Activated T-helper 2 cell treated with anti-CD3 and anti-CD28 coated beads, Interferon-gamma antibody, Interleukin-2, Interleukin-4, amounts not matched to agents 10 μg/mL and 5 μg/mL and 100 μg/mL, durations not matched to agents 14 hours and 24 hours and 36 hours (primary cell): Measurements from ENCODE around the gene SPRED3. TPM values are rescaled to one million over a fixed set of nuclear protein-coding genes. Genes with fewer than 3 reads are reported as not detected.

Experiments
- DNase-seq: peaks from one replicate; pipeline ENCODE4 v3.0.0; 2021; ENCODE audit warnings: low spot score
- H3K27ac Mint-ChIP-seq: one replicate; pipeline ENCODE4 v1.8.0; 2021; ENCODE audit warnings: mixed read lengths
- H3K27me3 Mint-ChIP-seq: one replicate; pipeline ENCODE4 v1.8.0; 2021; ENCODE audit warnings: low read depth, mixed read lengths
- H3K36me3 Mint-ChIP-seq: one replicate; pipeline ENCODE4 v1.8.0; 2021; ENCODE audit warnings: low read depth, mixed read lengths
- H3K4me1 Mint-ChIP-seq: one replicate; pipeline ENCODE4 v1.8.0; 2021; ENCODE audit warnings: low read depth, mixed read lengths
- H3K4me3 Mint-ChIP-seq: one replicate; pipeline ENCODE4 v1.8.0; 2021; ENCODE audit warnings: low read depth, mild to moderate bottlenecking, moderate library complexity, mixed read lengths
- H3K9me3 Mint-ChIP-seq: one replicate; pipeline ENCODE4 v1.8.0; 2021; ENCODE audit warnings: mixed read lengths
- intact Hi-C: fragments of 100-400 bp; cut with micrococcal nuclease; formaldehyde crosslinking; loops from one replicate; pipeline ENCODE4 v1.15.1; 2023
- total RNA-seq: library from RNA; stranded (reverse); gene quantifications from 2 replicates; pipeline ENCODE4 v1.2.3, GENCODE V29; 2022

Gene SPRED3
- total RNA-seq, 1 donor from 2014 or later, result 3.2 TPM

DNA sequence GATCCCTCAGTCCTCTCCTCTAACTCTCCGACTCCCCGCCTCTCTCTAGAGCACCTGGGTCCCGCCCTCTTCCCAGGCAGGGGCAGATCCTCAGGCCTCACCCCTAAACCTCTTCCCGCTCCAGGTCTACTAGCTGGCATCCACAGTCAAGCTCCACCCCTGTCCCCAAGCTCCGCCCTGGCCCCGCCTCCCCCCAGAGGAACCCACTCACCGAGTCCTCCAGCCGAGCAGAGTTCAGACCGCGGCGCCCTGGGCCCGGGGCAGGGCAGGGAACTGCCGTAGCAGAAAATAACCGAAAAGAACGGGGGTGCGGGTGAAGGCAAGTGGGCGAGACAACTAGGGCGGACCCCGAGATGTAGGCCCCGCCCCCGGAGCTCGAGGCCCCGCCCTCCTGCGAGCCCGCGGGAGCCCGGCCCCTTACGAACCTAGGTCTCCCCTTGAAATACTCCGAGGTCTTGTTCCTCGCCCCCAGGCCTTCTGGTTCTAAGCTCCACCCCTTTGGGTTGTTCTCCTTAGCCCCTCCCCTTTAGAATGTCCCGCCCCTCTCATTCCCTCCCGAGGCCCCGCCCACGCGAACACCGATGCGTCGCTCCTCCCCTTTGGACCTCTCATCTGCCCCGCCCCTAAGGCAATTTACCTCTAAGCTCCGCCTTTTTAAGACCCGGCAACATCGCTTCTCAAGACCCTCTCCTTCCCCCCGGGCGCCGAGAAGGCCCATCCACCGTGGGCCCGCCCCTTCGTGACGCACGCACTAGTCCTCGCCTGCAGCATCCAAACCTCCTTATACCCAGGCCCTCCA lies 748 bp upstream of the SPRED3 start, which contains the start of gene GGN:
Gene GGN (minus strand): TSS at position 485 of the 799 bp plus-strand sequence. CDS start 773 bp downstream, outside the sequence.
- peak within 1 kb of the TSS; percentile 54 for H3K27ac Mint-ChIP-seq
- peak; percentile 77 for DNase-seq
- H3K36me3 Mint-ChIP-seq, result peaks cover 23% of the 10 kb centered on the region
- H3K27me3 Mint-ChIP-seq, result peaks cover 21% of the 10 kb centered on the region
- intact Hi-C loops, result loop anchor here (1.0 to 5.0 kb wide), 3 partner anchors 13 to 155 kb away; partner anchors contain the start of genes CATSPERG and PSMD8
- H3K4me1 Mint-ChIP-seq, result peaks cover 11% of the 10 kb centered on the region
- H3K4me3 Mint-ChIP-seq, result peak within 1 kb of the TSS; percentile 85
- no peaks in the 10 kb centered on the region for H3K9me3 Mint-ChIP-seq

GRCh38 chr19:38389101-38389925 lies 816 bp downstream of the SPRED3 start:
- Mint-ChIP-seq H3K27me3 (peaks cover 25% of the 10 kb centered on the region), H3K4me3 (peak overlapping the region; percentile 54), H3K27ac (no peak overlapping the region), H3K4me1 (peaks cover 18% of the 10 kb centered on the region), H3K9me3 (no peaks in the 10 kb centered on the region), H3K36me3 (peaks cover 15% of the 10 kb centered on the region)
- intact Hi-C loops, result loop anchor here (5.0 kb wide), 1 partner anchor 157 kb away; no protein-coding TSS in a partner anchor
- DNase-seq, result no peak

GRCh38 chr19:38389957-38390924 lies 1.7 kb downstream of the SPRED3 start:
- H3K4me3 Mint-ChIP-seq, result peak overlapping the region; percentile 3
- no peak overlapping the region for H3K27ac Mint-ChIP-seq
- H3K36me3 Mint-ChIP-seq, result peaks cover 7% of the 10 kb centered on the region
- no peaks in the 10 kb centered on the region for H3K9me3 Mint-ChIP-seq
- intact Hi-C loops, result loop anchor here (5.0 kb wide), 1 partner anchor 158 kb away; no protein-coding TSS in a partner anchor
- H3K27me3 Mint-ChIP-seq, result peaks cover 25% of the 10 kb centered on the region
- peaks cover 22% of the 10 kb centered on the region for H3K4me1 Mint-ChIP-seq
- DNase-seq, result no peak

GRCh38 chr19:38391911-38392464 lies 3.5 kb downstream of the SPRED3 start:
- Mint-ChIP-seq H3K27ac (no peak overlapping the region), H3K4me1 (peaks cover 28% of the 10 kb centered on the region), H3K36me3 (peaks cover 7% of the 10 kb centered on the region), H3K27me3 (peaks cover 25% of the 10 kb centered on the region), H3K9me3 (no peaks in the 10 kb centered on the region), H3K4me3 (no peak overlapping the region)
- no peak for DNase-seq
- intact Hi-C loops, result no loop called here

GRCh38 chr19:38392707-38393308 lies 4.3 kb downstream of the SPRED3 start:
- H3K36me3 Mint-ChIP-seq, result peaks cover 2% of the 10 kb centered on the region
- H3K27ac Mint-ChIP-seq, result no peak overlapping the region
- intact Hi-C loops, result no loop called here
- no peak for DNase-seq
- no peak overlapping the region for H3K4me3 Mint-ChIP-seq
- H3K9me3 Mint-ChIP-seq, result no peaks in the 10 kb centered on the region
- H3K27me3 Mint-ChIP-seq, result peaks cover 25% of the 10 kb centered on the region
- peaks cover 24% of the 10 kb centered on the region for H3K4me1 Mint-ChIP-seq

DNA sequence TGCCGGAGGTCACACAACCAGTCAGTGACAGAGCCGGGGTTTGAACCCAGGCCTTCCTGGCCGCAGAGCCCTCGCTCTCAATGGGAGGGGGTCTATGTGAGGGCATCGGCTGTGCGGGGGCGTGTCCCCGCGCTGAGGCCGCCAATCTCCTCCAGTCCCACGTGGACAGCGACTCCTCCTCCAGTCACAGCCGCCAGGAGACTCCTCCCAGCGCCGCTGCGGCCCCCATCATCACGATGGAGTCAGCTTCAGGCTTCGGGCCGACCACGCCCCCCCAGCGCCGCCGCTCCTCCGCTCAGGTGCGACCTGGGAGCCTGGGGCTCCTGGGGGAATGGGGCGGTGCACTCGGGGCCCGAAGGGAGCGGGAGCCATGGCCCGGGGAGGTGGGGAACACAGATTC lies 6.0 kb downstream of the SPRED3 start:
- peak overlapping the region; percentile 82 for H3K4me3 Mint-ChIP-seq
- DNase-seq, result peak; percentile 75
- H3K27me3 Mint-ChIP-seq, result peaks cover 21% of the 10 kb centered on the region
- no peaks in the 10 kb centered on the region for H3K9me3 Mint-ChIP-seq
- peak overlapping the region; percentile 76 for H3K27ac Mint-ChIP-seq
- peaks cover 2% of the 10 kb centered on the region for H3K36me3 Mint-ChIP-seq
- intact Hi-C loops, result no loop called here
- peaks cover 21% of the 10 kb centered on the region for H3K4me1 Mint-ChIP-seq

DNA sequence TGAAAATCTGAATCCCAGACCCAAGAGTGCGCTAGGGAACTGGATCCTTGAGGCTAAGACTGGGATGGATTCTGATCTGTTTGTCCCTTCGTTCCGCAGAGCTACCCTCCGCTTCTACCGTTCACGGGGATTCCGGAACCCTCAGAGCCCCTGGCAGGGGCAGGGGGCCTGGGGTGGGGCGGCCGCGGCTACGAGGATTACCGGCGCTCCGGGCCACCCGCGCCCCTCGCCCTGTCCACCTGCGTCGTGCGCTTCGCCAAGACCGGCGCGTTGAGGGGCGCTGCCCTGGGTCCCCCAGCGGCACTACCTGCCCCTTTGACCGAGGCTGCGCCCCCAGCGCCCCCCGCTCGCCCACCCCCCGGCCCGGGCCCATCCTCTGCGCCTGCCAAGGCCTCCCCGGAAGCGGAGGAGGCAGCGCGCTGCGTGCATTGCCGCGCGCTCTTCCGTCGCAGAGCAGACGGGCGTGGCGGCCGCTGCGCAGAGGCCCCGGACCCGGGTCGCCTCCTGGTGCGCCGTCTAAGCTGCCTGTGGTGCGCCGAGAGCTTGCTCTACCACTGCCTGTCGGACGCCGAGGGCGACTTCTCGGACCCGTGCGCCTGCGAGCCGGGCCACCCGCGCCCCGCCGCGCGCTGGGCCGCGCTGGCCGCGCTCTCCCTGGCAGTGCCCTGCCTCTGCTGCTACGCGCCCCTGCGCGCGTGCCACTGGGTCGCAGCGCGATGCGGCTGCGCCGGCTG lies 7.1 kb downstream of the SPRED3 start:
- Mint-ChIP-seq H3K27me3 (peaks cover 18% of the 10 kb centered on the region), H3K4me1 (peaks cover 22% of the 10 kb centered on the region), H3K4me3 (peak overlapping the region; percentile 82), H3K36me3 (peaks cover 2% of the 10 kb centered on the region), H3K27ac (peak overlapping the region; percentile 76), H3K9me3 (no peaks in the 10 kb centered on the region)
- DNase-seq, result peak; percentile 52
- intact Hi-C loops, result no loop called here

GRCh38 chr19:38399081-38399480 lies 10.6 kb downstream of the SPRED3 start:
- intact Hi-C loops, result no loop called here
- no peak overlapping the region for H3K27ac Mint-ChIP-seq
- peaks cover 3% of the 10 kb centered on the region for H3K27me3 Mint-ChIP-seq
- DNase-seq, result no peak
- no peak overlapping the region for H3K4me3 Mint-ChIP-seq
- H3K9me3 Mint-ChIP-seq, result no peaks in the 10 kb centered on the region
- peaks cover 19% of the 10 kb centered on the region for H3K4me1 Mint-ChIP-seq
- peaks cover 3% of the 10 kb centered on the region for H3K36me3 Mint-ChIP-seq

GRCh38 chr19:38399537-38399936 lies 11.0 kb downstream of the SPRED3 start:
- no peak for DNase-seq
- intact Hi-C loops, result no loop called here
- Mint-ChIP-seq H3K9me3 (no peaks in the 10 kb centered on the region), H3K4me3 (no peak overlapping the region), H3K27ac (peak overlapping the region; percentile 35), H3K36me3 (peaks cover 3% of the 10 kb centered on the region), H3K4me1 (peaks cover 19% of the 10 kb centered on the region), H3K27me3 (peaks cover 3% of the 10 kb centered on the region)

- Mint-ChIP-seq H3K4me1 (peaks cover 15% of the 10 kb centered on the region), H3K4me3 (no peak overlapping the region), H3K27me3 (peaks cover 3% of the 10 kb centered on the region), H3K27ac (no peak overlapping the region), H3K36me3 (peaks cover 6% of the 10 kb centered on the region), H3K9me3 (no peaks in the 10 kb centered on the region)
- intact Hi-C loops, result loop anchor here (5.0 to 10.0 kb wide), 2 partner anchors 114 to 237 kb away; no protein-coding TSS in a partner anchor
- DNase-seq, result no peak
Observed at GRCh38 chr19:38400361-38400760, 11.9 kb downstream of the SPRED3 start.

- Mint-ChIP-seq H3K36me3 (peaks cover 8% of the 10 kb centered on the region), H3K4me1 (peaks cover 15% of the 10 kb centered on the region), H3K27me3 (peaks cover 3% of the 10 kb centered on the region), H3K9me3 (no peaks in the 10 kb centered on the region), H3K4me3 (no peak overlapping the region), H3K27ac (no peak overlapping the region)
- no peak for DNase-seq
- intact Hi-C loops, result loop anchor here (5.0 to 10.0 kb wide), 2 partner anchors 114 to 236 kb away; no protein-coding TSS in a partner anchor
Observed at GRCh38 chr19:38401148-38401547, 12.7 kb downstream of the SPRED3 start.
